Daoy (cell line): Measurements from ENCODE around the gene KRT1. TPM values are rescaled to one million over a fixed set of nuclear protein-coding genes. Genes with fewer than 3 reads are reported as not detected.
A peak's percentile ranks its signal among the peaks of the same experiment; 100 is the strongest.
"Not testable (repeated sequence)": the region's sequence is repeated elsewhere in the genome, so short reads cannot be mapped to it uniquely, and the experiment has no call there.

ENCODE experiments used
- DNase-seq: peaks from one replicate; pipeline ENCODE4 v3.0.0-alpha.2; 2015; ENCODE audit warnings: low read depth
- total RNA-seq: library from RNA; depleted of rRNA; stranded (reverse); fragments of >200 nt; shearing (Covaris generic); gene quantifications from 2 replicates; pipeline ENCODE4 v1.2.3, GENCODE V29; 2014; rRNA removed

KRT1 gene
- total RNA-seq, result not detected in 2 replicates

- no peak for DNase-seq
Observed at GRCh38 chr12:52680363-52680762, at the start of gene KRT1. Gene KRT1, minus strand, starts transcription at chr12:52680407. Its CDS starts 59 bp downstream, at chr12:52680348.

GRCh38 chr12:52729147-52729546 lies 48.9 kb upstream of the KRT1 start:
- DNase-seq, result no peak

GRCh38 chr12:52728374-52728773 lies 48.2 kb upstream of the KRT1 start:
- DNase-seq, result no peak

- no peak for DNase-seq
Observed at GRCh38 chr12:52727037-52727436, 46.8 kb upstream of the KRT1 start.

GRCh38 chr12:52726451-52726850 lies 46.2 kb upstream of the KRT1 start:
- DNase-seq, result no peak

GRCh38 chr12:52724384-52724783 lies 44.2 kb upstream of the KRT1 start:
- DNase-seq, result no peak

- no peak for DNase-seq
Observed at GRCh38 chr12:52722680-52723079, 42.5 kb upstream of the KRT1 start.

- no peak for DNase-seq
Observed at GRCh38 chr12:52721838-52722470, 41.7 kb upstream of the KRT1 start.

GRCh38 chr12:52720365-52720886 lies 40.2 kb upstream of the KRT1 start:
- DNase-seq, result peak; percentile 45

- no peak for DNase-seq
Observed at GRCh38 chr12:52716061-52716460, 35.9 kb upstream of the KRT1 start.

- peak; percentile 28 for DNase-seq
Observed at GRCh38 chr12:52715416-52715815, 35.2 kb upstream of the KRT1 start.

GRCh38 chr12:52714887-52715281 lies 34.7 kb upstream of the KRT1 start:
- no peak for DNase-seq

- peak; percentile 50 for DNase-seq
Observed at GRCh38 chr12:52713960-52714886, 34.0 kb upstream of the KRT1 start.

GRCh38 chr12:52712122-52712521 lies 31.9 kb upstream of the KRT1 start:
- DNase-seq, result not testable (repeated sequence)

- DNase-seq, result no peak
Observed at GRCh38 chr12:52710730-52711129, 30.5 kb upstream of the KRT1 start.

- no peak for DNase-seq
Observed at GRCh38 chr12:52708010-52708409, 27.8 kb upstream of the KRT1 start.

- DNase-seq, result no peak
Observed at GRCh38 chr12:52704464-52704863, 24.3 kb upstream of the KRT1 start.

- DNase-seq, result no peak
Observed at GRCh38 chr12:52703878-52704277, 23.7 kb upstream of the KRT1 start.

GRCh38 chr12:52703424-52703823 lies 23.2 kb upstream of the KRT1 start, which contains the start of gene KRT77:
Gene KRT77, minus strand, starts transcription at chr12:52703524. Its CDS starts 90 bp downstream, at chr12:52703434.
- no peak for DNase-seq

- DNase-seq, result no peak
Observed at GRCh38 chr12:52702338-52702737, 22.1 kb upstream of the KRT1 start.

- no peak for DNase-seq
Observed at GRCh38 chr12:52701281-52701680, 21.1 kb upstream of the KRT1 start.

GRCh38 chr12:52699960-52700359 lies 19.8 kb upstream of the KRT1 start:
- no peak for DNase-seq

GRCh38 chr12:52699373-52699772 lies 19.2 kb upstream of the KRT1 start:
- no peak for DNase-seq
